GM21737 (cell line): ENCODE data around the gene RNU7-1.

Experiments used
- ATAC-seq: cut with Tn5 transposase; IDR thresholded peaks from one replicate; pipeline ENCODE4 v1.9.1; 2021; ENCODE audit warnings: mild to moderate bottlenecking, moderate library complexity; ENCODE audit not compliant: unreplicated experiment

The RNU7-1 gene

DNA sequence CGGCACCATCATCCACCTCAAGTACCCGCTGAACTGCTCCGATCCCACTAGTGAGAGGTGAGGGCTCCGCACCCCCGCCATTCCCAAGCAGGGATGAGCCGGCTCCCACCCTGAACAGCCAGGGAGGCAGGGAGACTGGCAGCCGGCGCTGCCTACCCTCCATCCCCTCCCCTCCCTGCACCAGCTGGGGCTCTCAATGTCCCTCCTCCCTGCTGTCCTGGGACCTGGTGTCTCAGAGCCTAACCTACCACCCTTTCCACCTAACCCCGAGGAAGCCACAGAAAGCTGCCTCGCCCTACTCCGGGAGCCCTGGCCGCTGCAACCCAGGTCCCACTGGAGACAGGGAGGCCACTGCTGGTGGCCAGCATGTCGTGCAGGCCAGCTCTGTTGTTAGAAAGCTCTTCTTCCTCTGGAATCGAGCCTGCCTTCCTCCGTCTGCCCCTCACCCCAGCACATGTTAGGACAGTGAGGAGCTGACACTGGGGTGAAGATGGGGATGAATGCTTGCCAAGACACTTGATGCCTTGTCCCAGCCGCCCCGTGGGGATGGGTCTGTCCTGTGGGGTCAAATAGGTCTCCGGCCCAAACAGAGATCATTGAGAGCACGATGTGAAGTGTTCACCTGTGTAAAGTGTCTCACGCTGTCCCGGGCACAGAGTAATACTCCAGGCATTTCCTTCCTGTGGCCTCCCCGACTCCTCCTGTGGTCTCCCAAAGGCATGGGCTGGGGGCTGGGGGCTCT, 8.7 kb downstream of the RNU7-1 start:
- ATAC-seq, result no peak

DNA sequence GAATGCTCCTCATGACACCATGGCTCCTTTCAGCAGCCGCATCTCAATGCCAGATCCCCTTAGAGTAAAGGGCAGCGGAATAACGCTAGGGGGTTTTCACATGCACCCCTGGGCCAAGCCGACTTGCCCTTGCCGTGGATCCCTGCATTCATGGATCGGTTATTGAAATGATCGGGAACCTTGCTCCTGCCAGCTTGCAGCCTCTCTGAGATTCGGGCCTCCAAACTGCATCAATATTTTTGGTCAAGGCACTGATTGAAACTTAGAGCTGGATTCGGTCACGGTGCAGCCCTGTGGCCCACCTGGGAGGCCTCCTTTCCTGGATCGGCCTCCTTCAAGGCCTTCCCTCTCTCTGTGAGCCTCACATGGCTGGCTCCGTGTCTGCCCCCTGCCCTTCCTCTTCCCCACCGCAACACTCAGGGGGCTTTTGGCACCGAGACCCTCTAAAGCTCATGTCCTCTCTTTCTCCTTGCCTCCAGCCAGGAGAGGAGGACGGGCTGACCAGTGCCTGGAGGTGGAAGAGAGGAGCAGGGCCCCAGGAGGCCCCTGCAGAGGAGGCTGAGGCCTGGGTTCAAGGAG, 9.3 kb downstream of the RNU7-1 start:
- no peak for ATAC-seq

GRCh38 chr12:6953442-6954315, 10.1 kb downstream of the RNU7-1 start:
- ATAC-seq, result peak; percentile 39

DNA sequence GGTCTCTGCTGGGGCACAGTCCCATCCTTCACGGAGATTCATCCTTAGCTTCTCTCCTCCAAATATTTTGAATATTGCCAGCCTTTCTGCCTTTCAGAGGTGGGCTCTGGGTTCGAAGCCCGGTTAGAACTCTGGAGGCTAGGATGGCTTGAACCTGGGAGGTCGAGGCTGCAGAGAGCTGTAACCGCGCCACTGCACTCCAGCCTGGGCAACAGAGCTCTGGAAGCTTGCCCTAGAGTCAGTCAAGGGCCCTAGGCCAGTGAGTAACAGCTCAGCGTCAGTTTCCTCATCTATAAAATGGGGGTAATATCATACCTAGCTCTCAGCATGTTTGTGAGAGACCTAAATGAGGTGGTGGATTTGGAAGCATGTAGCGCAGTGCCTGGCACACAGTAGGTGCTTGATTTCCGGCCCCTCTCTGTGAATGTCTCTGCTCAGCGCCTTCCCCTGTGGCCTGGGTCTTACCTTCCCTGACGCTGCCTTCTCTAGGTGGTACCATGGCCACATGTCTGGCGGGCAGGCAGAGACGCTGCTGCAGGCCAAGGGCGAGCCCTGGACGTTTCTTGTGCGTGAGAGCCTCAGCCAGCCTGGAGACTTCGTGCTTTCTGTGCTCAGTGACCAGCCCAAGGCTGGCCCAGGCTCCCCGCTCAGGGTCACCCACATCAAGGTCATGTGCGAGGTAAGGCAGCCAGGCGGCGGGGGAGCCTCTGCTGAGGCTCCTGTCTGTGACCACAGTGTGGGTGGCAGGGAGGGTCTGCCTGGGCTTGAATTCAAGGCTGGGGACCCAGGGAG, 10.9 kb downstream of the RNU7-1 start:
- no peak for ATAC-seq

- ATAC-seq, result no peak
Observed at GRCh38 chr12:6955108-6956020, 11.7 kb downstream of the RNU7-1 start.

DNA sequence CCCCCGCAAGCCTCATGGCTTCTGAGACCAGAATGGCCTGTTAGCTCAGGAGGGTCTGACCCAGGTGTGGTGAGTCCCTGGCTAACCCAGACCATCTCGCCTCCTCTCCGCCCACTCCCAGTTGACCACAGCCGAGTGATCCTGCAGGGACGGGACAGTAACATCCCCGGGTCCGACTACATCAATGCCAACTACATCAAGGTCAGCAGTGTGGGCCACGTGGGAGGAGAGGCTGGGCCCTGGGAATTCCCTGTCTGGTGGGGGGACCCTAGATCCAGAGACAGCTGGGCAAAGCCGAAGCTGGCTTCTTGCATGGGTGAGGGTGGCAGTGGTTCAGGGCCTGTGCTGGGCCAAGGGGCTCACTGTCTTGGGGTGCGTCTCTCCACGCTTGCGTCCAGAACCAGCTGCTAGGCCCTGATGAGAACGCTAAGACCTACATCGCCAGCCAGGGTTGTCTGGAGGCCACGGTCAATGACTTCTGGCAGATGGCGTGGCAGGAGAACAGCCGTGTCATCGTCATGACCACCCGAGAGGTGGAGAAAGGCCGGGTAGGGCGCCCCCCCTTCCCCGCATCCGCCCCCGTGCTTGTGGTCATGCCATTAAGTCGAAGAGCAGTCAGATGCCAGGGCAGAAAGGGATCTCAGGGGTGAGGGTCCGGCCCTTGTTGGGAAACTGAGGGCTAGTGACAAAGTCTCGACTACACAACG, 12.6 kb downstream of the RNU7-1 start:
- ATAC-seq, result no peak

DNA sequence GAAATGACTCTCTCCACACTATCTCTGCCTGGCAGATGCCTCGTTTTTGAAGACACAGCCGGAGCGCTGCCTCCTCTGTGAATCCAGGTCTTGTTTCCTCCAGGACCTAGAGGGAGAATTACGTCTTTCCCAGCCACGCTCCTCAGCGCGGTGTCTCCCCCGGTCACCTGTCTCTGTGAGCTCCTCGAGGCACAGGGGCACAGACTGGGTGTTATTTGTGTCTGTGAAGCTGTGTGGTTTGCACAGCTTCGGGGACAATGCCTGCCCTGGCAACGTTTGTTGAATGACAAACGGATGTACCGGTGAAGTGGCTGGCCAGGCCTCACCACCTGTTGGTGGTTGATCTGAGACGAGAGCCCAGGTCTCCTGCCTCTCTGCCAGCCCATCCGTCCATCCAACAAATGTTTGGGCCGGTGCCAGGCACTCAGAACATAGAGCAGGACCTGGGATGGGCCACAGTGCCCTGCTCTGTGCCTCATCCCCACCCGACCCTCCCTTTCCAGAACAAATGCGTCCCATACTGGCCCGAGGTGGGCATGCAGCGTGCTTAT, 13.6 kb downstream of the RNU7-1 start:
- ATAC-seq, result no peak

- no peak for ATAC-seq
Observed at GRCh38 chr12:6957741-6958608, 14.4 kb downstream of the RNU7-1 start.

DNA sequence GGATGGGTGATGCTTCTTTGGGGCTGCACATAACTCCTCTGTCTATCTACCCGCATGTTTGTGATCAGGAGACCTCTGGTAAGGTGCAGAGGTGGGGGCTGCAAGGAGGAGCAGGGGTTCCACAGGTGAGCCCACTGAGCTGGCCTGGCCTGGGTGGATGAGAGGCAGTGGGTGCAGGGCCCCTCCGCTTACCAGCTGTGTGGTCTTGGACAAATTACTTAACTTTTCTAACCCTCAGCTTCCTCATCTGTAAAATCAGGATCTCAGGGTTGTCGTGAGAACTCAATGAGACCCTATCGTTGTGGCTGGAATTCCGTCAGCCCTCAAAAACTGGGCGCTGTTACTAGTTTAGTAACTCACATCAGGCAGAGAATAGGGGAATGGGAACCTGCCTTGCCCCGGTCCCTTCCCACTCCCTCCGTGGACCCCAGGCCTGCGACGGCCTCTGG, 15.0 kb downstream of the RNU7-1 start:
- no peak for ATAC-seq

DNA sequence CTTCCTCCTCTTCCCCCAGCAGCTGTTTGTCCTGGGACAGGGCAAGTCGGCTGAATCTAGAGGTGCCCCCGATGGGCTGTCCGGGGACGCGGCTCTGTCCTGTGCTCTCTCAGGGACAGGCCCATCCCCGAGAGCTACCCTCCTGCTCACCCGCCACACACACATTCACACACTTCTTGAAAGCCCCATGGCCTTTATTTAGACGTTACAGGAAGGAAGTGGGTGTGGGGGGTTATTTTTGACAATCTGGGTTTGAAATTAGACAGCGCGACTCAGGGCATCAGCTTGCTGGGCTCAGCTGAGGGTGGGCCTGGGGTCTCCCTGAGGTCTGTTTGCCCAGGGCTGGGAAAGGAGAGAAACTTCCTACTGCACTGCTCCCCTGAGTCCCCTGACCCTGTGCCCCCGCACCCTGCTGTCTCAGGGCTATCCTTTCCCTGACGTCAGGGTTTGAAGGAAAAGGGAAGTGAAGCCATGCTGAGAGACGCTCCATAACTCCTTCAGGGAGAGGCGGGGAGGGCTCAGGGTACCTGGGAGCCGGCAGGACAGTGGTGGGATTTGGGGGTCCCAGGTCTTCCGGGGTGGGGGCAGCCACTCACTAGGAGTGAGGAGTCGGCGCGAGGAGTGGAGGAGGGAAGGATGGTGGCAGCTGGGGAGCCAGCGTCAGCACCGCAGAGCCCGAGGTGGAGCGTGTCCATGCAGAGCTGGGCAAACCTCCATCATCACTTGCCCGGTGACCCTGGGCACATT, 15.6 kb downstream of the RNU7-1 start:
- peak; percentile 38 for ATAC-seq

GRCh38 chr12:6959805-6960592, 16.4 kb downstream of the RNU7-1 start:
- ATAC-seq, result no peak

DNA sequence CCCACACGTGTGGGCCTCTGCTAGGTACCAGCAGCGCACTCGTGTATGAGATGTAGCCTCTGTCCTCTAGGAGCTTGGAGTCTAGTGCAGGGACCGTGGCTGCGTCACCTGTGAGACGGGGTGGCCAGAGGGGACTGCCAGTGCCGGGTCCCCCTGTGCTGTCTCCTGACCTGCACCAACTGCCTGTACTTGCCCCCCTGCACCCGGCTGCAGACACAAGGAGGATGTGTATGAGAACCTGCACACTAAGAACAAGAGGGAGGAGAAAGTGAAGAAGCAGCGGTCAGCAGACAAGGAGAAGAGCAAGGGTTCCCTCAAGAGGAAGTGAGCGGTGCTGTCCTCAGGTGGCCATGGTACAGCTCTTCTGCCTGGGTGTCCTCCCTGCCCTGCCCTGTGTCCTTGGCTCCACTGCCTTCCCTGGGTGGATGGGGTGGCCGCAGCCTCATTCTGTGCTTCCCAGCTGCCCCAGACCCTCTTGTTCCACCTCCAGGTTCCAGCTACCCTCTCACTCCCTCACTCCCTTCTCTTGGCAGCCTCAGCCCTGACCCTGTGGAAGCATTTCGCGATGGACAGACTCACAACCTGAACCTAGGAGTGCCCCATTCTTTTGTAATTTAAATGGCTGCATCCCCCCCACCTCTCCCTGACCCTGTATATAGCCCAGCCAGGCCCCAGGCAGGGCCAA, 17.1 kb downstream of the RNU7-1 start:
- no peak for ATAC-seq

- ATAC-seq, result no peak
Observed at GRCh38 chr12:6961278-6961694, 17.7 kb downstream of the RNU7-1 start.

DNA sequence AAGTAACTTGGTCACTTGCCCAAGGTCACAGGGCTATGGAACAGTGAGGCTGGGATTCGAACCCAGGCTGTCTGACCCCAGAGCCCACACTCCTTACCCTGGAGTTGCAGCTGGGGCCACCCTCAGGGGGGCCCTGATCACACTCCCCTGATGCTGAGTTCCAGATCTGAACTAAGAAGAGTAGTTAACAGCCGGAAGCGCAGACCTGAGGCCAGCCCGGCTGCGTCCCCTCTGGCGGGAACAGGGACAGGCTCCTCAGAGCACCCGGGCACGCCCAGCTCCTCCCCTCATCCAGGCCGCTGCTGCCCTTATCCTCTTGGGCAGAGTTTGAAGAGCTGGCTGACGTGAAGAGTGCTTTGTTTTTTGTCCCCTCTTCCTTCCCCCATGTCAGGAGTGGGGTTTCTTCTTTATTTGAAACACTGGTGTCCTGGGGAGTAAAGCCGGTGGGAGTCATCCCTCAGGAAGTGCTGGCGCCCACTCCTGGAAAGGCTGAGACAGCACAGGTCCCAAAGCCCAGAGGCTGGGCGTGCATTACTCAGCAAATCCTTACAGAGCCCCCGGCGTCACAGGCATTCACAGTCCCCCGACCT, 18.2 kb downstream of the RNU7-1 start:
- ATAC-seq, result no peak

DNA sequence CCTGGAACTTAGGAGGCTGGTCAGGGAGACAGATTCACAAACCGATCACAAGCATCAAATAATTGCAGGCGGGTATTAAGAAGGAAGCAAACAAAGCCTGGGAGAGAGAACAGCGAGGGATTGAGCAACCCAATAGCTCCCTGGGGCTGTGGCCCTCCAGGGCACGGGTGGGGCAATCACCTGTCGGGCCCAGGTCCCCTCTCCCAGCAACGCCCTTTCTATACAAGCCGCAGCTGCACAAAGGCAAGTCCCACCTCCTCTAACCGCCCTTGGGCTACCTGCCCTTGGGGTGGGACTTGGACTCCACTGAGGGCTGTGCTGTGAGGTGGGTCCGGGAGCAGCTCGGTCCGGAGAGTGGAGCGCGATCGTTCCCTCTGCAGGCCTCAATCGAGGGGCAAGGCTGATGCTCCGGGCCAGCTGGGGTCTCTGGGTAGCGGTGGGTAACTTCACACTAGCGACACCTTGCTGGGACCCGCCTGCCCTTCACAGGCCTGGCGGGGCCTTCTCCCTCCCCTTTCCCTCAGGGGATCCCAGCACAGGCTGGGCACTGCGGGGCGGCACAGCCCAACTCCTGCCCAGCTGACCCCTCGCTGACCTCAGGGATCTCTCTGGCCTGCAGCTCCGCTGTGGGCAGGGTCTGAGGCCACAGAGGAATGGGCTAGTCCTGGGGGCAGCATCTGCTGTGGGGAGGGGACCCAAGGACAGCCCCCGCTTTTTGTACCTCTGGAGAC, 18.8 kb downstream of the RNU7-1 start:
- ATAC-seq, result no peak
